ENCODE data around the gene MORN1.

The MORN1 gene

GRCh38 chr1:2403273-2403672 lies 11.9 kb upstream of the MORN1 start:
- DNase-seq = no peak

DNA sequence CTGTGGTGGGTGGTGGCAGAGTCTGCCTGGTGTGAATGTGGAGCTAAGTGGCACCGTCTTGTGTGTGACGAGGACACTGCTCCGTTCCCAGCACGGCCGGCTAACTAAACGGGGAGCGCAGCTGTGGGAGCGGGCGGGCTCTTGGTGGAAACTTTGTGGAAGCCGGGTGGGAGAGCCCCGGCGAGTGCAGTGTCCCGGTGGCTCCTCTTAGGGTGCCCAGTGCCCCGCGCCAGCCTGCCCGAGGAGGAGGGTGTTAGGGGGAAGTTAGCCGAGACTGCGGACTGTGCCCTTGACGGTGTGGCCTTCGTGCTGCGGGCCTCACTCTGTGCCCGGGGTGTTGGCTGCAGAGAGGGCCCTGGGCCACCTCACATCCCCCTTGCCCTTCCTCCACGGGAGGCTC lies 11.1 kb upstream of the MORN1 start:
- no peak for DNase-seq

- no peak for DNase-seq
These were observed 9.7 kb upstream of the MORN1 start for GRCh38 chr1:2400950-2401649.

DNA sequence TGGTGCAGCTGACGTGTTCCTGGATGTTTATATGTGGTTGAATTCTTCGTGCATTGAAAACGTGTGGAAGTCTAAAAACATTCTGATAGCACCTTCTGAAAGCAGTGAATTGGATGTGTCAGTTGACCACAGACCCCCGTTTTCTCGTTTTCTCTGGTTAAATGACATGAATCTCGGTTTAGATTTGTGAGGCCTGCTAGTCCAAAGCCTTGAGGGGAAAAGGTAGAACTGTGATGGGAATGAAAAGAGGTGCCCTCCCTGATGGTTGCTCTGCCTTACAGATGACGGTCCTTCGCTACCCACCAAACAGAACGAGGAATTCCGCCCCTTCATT lies 9.2 kb upstream of the MORN1 start:
- no peak for DNase-seq

GRCh38 chr1:2399890-2400575 lies 8.7 kb upstream of the MORN1 start:
- no peak for DNase-seq

DNA sequence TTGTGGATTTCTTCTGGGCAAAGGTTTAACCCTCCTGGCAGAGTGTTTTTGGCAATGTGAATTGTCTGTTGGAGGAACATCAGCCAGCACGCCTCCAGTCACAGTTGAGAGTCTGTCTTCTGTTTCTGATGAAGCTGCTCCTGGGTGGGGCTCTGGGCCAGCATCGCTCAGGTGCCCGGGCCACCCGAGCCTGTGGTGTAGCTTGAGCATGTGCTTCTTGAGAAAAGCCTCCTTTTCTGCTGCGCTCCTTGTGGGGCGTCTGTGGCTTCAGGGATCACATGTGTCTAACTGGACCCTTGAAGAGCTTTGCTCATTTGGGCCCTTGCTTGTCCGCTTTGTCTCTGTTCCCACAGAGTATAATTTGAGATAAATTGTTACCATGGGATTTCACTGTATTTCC lies 7.5 kb upstream of the MORN1 start:
- DNase-seq = no peak

- DNase-seq = no peak
These were observed 5.8 kb upstream of the MORN1 start for GRCh38 chr1:2397007-2397679.

DNA sequence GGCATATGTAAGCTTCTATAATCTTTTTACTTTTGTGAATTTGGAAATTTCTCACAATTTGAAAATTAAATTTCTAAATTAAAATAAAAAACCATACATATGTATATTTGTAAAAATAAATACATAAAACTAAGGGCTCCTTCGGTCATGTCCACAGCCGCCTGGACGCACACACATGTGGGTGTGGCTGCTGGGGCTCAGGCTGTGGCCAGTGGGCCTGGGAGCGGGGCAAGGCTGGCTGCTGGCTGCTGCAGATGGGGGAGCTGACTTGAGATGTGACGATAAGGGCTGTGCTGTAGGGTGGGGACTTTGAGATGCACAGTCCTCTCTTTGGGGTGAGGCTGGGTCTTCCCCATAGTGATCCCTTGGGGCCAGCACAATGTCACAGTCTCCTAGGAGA lies 5.1 kb upstream of the MORN1 start:
- no peak for DNase-seq

GRCh38 chr1:2396059-2396458 lies 4.7 kb upstream of the MORN1 start:
- DNase-seq = no peak

DNA sequence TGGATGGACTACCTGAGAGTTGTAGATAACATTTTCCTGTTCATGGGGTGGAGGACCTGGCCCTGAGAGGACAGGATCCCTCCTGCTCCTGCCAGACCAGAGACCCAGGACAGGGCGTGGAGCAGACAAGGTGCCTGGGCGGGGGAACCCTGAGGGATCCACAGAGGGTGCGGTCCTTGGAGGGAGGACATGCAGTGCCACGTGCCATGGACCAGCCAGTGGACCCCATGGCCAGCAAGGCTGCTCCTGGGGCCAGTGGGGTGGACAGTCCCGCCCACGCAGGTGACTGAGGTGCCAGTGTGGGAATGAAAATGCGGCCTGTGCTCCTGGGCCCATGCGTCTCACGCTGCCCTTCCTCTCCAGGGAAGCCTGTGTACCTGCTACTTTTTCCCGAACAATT lies 3.9 kb upstream of the MORN1 start:
- DNase-seq = no peak

- no peak for DNase-seq
These were observed 3.4 kb upstream of the MORN1 start for GRCh38 chr1:2394761-2395160.

DNA sequence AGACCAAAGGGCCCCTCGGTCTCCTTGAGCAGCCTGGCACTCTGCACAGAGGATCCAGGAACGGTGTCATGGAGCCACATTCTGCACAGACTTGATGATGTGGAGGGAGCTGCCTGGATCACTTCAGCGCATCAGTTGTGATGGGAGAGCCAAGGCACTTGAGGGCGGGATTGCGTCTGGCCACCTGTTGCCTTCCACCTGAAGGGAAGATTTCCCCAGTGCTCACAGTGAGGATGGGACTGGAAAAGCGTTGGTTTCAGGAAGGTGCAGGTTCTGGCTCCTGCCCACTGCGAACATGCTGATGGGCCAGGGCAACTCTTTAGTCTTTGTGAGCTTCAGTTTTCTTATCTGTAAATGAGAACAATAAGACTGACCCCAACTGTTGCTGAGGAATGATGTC lies 2.9 kb upstream of the MORN1 start:
- DNase-seq = no peak

DNA sequence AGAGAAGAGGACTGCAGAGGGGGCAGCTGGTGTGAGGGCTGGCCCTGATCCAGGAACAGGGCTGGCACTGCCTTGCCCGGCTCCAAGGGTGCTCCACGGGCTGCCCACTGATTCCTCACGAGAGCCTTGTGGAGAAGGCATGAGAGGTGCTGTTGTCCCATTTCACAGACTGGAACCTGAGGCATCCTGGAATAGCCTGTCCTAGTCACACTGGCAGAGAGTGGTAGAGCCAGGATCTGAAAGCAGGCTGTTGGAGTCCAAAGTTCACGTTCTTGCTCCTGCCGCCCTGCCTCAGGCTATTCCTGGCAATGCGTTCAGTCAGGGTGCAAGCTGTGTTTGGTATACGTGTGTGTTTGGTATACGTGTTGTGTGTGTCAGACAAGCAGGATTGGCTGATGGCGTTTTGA lies 2.1 kb upstream of the MORN1 start:
- no peak for DNase-seq

- no peak for DNase-seq
These were observed 1.3 kb upstream of the MORN1 start for GRCh38 chr1:2392686-2393085.

DNA sequence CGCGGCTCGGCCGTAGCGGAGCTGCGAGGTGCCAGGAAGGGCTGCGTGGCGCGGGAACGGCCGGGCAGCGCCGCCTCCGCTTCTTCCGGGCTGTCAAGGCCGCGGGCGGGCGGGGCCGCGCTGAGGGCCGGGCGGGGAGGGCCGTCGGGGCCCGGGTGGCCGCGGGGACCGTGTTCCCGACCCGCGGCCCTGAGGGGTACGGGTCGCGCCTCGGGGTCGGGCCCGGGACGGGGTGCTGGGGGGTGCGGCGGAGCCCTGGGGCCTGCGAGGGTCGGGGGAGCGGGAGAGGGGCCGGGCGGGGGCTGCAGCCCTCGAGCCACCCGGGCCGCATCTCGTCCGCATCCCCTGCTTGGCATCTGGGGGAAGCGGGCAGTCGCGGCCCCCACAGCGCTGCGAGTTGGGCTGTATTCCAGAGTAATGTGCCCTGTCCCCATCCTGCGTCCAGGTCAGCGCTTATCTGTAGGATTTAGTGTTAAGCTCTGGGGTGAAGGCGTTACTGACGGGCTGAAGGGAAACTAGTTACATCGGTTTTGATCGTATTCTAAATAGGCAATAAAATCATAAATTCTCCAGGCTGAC lies 666 bp upstream of the MORN1 start:
- DNase-seq = no peak

DNA sequence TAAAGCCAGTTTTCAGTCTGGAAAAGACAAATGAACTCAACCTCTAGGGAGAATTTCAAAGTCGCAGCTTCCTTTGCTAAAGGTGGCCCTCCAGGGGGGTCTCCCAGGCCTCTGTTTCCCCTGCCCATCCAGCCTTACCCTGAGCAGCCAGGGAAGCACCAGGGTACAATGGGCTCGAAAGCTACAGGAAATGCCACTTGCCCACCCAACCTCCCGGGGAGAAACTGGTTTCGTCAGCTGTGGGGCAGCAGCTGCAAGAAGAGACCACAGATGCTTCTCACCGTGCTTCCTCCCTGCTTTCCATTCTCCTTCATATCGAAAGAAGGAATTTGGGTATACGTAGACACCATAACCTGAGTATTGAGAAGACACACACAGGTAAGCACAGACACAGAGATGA lies 1.7 kb downstream of the MORN1 start:
- no peak for DNase-seq

- no peak for DNase-seq
These were observed 3.1 kb downstream of the MORN1 start for GRCh38 chr1:2388004-2388913.

GRCh38 chr1:2386636-2387611 lies 4.4 kb downstream of the MORN1 start:
- DNase-seq = no peak

DNA sequence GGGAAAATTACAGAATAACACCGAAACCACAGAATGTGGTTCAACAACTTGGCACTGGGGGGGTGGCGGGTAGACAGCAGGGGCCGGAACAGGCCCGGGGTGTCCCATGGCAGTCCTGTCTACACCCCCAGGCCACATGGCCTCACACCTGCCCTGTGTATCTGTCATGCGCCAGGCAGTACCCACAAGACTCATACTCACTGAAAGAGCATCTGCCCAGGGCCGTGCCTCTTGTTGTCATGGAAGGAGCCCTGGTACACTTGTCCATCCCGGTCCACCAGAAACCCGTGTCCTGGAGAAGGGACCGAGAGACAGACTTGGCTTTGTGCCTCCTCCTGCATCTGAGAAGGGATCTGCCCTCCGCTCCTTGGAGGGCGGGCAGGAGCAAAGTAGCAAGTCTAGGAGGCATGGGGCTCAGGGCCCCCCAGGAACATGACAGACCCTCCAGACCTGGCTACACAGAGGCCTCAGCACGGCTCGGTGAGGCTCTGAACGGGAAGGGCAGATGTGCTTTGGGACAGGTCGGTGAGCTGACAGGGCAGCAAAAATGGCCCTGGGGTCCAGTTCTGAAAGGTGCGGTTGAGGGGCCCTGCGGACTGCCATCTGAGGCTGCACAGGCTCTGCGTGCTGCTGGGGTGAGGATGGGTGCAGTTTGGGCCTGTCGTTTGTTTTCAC lies 5.6 kb downstream of the MORN1 start:
- DNase-seq = no peak

DNA sequence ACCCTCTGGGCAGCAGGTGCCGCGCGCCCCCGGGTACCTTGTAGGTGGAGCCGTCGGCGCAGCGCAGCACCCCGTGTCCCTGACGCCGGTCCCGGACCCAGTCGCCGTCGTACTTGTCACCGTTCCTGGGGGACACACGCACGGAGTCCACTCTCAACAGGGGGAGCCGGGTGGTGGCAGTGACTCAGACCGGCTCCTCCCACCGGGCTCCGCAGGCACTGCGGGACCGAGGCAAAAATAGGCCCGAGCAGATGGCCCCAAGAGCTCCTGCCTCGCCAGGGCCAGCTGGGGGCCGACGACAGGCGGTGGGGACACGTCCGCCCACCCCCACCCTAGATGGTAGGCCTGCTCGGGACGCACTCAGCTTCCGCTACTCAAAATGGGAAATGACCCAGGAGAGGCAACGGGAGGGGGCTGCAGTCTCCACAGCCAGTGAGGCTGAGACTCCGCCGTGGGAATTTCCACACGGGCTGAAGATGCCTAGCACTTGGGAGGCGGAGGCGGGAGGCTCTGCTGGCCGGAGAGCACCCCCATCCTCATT lies 6.3 kb downstream of the MORN1 start:
- DNase-seq = no peak
